ENCODE measurements around the gene RETN.

DNA sequence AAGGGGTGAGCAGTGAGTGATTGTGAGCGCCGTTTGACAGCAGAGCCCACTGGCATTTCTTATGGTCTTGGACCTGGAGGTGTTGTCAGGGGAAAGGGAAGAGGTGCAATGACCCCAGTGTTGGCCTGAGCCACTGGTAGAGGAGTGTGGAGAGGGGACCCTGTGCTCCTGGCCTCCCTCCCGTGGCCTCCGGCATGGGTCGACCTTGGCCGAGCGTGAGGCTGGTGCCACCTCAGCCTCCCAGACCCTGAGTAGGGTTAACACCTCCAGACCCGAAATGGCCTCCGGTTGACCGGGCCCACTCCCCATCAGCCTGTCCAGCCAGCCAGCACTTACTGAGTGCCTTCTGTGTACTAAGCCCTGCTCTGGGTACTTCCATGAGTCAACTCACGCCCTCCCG is 18.3 kb downstream of the RETN start:
- no peak for TF ChIP-seq CTCF (IDR thresholded peaks at IDR 0.05; ENCODE audit: low read length)
- no peak for TF ChIP-seq EZH2phosphoT487 (IDR thresholded peaks at IDR 0.05; ENCODE audit: low read length)
- no peak for TF ChIP-seq EZH2 (optimal IDR thresholded peaks at IDR 0.05; ENCODE audit: low read depth, low read length)

Measured in MM.1S (cell line).